ENCODE results near the gene NFATC2IP.
"Not testable (repeated sequence)": the region's sequence is repeated elsewhere in the genome, so short reads cannot be mapped to it uniquely, and the experiment has no call there.

Gene NFATC2IP

DNA sequence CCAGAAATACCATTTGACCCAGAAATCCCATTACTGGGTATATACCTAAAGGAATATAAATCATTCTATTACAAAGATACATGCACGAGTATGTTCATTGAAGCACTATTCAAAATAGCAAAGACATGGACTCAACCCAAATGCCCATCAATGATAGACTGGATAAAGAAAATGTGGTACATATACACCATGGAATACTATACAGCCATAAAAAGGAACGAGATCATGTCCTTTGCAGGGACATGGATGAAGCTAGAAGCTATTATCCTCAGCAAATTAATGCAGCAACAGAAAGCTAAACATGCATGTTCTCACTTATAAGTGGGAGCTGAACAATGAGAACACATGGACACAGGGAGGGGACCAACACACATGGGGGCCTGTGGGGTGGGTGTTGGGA is 24.5 kb upstream of the NFATC2IP start:
- DNase-seq: not testable (repeated sequence)

DNA sequence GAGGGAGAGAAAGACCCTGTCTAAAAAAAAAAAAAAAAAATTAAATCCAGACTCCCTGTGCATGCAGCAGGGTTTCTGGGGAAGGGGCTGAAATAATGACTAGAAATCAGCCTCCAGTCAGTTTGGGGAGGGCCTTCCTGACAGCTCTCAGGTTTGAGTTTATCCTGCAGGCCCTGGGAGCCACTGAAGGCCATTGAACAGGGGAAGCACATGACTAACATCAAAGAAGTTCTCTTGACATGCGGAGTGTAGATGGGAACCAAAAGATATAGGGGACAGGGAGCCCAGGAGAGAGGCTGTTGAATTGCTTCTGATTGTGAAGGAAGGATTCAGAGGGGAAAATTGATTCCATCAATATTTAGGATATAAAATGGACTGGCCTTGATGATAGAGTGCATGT is 22.9 kb upstream of the NFATC2IP start:
- no peak for DNase-seq

DNA sequence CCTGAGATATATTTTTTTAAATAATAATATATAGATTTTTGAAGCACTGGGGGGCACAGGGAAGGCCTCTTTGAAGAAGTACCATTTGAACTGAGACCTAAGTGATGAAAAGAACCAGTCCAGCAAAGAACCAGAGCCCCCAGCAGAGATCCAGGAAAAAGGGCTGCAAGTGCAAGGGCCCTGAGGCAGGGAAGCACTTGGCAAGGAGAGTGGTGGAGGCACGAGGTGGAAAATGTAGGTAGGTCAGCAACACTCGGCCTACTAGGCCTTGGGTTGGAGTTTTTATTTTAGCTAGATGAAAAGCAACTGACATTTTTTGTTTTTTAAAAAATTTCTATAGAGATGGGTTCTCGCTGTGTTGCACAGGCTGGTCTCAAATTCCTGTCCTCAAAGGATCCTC is 20.5 kb upstream of the NFATC2IP start:
- no peak for DNase-seq

DNA sequence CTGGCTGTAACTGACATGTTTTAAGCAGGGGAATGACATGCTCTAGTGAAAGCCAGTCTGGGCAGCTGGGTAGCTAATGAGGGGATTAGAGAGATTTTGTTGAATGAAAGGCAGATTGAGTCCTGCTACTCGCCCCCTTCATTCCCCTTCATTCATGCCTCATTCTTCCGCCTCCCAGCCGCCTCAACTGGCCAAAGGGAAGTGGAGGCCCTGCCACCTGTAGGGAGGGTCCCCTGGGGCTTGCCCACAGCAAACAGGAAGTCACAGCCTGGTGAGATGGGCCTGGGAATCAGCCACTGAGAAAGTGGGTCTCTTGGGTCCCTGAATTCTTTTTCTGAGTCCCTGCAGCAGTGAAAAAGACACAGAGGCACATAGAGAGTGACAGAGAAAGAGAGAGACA is 20.1 kb upstream of the NFATC2IP start:
- DNase-seq: peak; percentile 40

DNA sequence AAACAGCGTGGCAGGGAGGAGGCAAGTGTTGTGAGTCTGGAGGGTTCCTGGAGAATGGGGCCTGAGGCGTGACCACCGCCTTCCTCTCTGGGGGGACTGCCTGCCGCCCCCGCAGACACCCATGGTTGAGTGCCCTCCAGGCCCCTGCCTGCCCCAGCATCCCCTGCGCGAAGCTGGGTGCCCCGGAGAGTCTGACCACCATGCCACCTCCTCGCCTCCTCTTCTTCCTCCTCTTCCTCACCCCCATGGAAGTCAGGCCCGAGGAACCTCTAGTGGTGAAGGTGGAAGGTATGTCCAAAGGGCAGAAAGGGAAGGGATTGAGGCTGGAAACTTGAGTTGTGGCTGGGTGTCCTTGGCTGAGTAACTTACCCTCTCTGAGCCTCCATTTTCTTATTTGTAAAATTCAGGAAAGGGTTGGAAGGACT is 18.9 kb upstream of the NFATC2IP start, which contains the start of gene CD19:
Gene CD19, plus strand, starts transcription at position 171 of the 425 bp plus-strand sequence. Its CDS starts 30 bp downstream, at position 201.
- no peak for DNase-seq

DNA sequence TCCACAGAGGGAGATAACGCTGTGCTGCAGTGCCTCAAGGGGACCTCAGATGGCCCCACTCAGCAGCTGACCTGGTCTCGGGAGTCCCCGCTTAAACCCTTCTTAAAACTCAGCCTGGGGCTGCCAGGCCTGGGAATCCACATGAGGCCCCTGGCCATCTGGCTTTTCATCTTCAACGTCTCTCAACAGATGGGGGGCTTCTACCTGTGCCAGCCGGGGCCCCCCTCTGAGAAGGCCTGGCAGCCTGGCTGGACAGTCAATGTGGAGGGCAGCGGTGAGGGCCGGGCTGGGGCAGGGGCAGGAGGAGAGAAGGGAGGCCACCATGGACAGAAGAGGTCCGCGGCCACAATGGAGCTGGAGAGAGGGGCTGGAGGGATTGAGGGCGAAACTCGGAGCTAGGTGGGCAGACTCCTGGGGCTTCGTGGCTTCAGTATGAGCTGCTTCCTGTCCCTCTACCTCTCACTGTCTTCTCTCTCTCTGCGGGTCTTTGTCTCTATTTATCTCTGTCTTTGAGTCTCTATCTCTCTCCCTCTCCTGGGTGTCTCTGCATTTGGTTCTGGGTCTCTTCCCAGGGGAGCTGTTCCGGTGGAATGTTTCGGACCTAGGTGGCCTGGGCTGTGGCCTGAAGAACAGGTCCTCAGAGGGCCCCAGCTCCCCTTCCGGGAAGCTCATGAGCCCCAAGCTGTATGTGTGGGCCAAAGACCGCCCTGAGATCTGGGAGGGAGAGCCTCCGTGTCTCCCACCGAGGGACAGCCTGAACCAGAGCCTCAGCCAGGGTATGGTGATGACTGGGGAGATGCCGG is 18.2 kb upstream of the NFATC2IP start:
- DNase-seq: no peak

DNA sequence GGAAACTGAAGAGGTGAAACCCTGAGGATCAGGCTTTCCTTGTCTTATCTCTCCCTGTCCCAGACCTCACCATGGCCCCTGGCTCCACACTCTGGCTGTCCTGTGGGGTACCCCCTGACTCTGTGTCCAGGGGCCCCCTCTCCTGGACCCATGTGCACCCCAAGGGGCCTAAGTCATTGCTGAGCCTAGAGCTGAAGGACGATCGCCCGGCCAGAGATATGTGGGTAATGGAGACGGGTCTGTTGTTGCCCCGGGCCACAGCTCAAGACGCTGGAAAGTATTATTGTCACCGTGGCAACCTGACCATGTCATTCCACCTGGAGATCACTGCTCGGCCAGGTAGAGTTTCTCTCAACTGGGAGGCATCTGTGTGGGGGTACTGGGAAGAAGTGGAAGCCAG is 17.6 kb upstream of the NFATC2IP start:
- DNase-seq: no peak

DNA sequence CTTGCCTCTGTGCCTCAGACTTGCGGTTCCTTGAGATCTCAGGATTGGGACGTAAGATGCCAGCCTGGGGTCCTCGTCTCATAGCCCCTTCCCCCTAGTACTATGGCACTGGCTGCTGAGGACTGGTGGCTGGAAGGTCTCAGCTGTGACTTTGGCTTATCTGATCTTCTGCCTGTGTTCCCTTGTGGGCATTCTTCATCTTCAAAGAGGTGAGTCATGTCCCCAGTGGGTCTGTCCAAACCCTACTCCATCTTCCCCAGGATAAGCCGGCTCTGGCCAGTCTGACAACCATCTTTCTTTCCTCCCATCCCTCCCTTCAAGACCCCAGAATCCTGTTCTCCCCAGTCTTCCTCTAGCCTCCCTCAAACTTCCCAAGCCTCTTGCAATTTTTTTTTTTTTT is 15.4 kb upstream of the NFATC2IP start:
- no peak for DNase-seq

DNA sequence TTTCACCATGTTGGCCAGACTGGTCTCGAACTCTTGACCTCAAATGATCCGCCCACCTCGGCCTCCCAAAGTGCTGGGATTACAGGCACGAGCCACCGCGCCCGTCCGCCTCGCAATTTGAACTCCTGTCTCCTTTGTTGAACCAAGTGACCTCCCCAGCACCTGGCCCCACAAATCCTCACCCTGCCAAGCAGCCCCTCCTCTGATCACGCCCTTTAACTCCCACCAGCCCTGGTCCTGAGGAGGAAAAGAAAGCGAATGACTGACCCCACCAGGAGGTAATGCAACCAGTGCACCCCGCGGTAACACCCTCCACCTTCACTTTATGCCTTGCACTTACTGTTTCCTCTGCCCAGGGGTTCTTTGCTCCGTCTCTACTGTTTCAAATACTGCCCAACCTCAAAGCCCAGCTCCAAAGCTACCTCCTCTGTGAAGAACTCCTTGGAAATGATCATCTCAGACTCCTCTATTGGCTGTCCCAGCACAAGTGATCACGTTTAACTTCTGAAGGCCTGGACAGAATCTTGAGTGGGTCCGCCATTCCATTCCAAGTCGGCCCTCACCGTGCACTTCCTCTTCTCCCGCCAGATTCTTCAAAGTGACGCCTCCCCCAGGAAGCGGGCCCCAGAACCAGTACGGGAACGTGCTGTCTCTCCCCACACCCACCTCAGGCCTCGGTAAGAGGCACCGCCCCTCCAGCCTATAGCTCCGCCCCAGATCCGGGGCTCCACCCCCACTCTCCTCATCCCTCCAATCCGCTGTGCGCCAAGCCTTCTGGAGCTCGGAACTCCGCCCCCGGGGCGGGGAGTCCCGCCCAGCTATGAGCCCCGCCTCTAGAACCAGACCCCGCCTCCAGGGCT is 14.6 kb upstream of the NFATC2IP start:
- DNase-seq: peak; percentile 82

DNA sequence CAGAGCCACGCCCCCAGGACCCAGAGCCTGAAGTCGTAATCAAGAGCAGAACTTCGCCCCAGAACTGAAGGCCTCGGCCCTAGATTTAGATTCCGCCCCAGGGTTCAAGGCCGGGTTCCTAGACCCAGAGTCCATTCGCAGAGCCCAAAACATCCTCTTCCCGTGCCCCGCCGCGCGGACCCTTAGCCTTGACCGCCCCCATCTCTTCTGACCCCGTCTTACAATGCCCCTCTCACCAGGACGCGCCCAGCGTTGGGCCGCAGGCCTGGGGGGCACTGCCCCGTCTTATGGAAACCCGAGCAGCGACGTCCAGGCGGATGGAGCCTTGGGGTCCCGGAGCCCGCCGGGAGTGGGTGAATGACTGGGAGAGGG is 14.0 kb upstream of the NFATC2IP start:
- DNase-seq: no peak

DNA sequence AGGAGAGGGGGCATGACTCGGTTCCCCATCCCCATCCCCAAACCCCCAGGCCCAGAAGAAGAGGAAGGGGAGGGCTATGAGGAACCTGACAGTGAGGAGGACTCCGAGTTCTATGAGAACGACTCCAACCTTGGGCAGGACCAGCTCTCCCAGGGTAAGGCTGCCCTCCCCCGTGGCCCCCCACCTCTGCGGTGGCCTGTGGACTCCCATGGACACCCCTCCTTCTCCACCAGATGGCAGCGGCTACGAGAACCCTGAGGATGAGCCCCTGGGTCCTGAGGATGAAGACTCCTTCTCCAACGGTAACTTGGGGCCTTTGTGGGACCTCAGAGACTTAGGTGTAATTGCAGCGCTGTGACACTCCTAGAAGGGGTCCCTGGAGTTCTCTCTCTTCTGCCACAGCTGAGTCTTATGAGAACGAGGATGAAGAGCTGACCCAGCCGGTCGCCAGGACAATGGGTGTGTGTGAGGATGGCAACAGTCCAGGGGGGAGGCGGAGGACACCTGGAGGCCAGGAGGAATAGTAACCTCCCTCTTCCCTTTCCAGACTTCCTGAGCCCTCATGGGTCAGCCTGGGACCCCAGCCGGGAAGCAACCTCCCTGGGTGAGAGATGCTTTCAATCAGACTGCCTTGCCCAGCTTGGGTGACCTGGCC is 13.4 kb upstream of the NFATC2IP start:
- no peak for DNase-seq

DNA sequence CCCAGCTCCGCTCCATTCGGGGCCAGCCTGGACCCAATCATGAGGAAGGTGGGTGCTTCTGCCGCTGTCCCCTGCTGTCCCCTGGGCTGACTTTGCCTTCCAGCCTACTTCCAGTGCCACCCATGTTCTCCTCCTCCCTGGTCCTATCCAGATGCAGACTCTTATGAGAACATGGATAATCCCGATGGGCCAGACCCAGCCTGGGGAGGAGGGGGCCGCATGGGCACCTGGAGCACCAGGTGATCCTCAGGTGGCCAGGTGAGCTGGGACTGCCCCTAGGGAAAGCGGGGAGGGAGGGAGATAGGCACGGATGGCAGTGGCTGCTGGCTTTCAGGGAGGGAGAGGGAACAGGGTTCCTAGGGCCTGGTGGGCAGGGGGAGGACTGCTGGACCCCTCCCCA is 12.0 kb upstream of the NFATC2IP start:
- DNase-seq: no peak

DNA sequence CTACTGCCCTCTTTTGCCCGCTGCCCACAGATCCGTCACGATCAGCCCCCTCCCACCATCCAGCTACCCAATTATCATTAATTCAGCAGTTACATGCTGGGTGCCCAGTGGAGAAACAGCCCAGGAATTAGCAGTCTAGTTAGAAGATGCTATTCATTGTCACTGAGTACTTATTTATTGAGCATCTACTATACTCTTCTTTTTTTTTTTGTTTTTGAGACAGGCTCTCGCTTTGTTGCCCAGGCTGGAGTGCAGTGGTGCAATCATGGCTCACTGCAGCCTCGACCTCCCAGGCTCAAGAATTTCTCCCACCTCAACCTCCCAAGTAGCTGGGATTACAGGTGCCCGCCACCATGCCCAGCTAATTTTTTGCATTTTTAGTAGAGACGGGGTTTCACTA is 10.9 kb upstream of the NFATC2IP start:
- not testable (repeated sequence) for DNase-seq

DNA sequence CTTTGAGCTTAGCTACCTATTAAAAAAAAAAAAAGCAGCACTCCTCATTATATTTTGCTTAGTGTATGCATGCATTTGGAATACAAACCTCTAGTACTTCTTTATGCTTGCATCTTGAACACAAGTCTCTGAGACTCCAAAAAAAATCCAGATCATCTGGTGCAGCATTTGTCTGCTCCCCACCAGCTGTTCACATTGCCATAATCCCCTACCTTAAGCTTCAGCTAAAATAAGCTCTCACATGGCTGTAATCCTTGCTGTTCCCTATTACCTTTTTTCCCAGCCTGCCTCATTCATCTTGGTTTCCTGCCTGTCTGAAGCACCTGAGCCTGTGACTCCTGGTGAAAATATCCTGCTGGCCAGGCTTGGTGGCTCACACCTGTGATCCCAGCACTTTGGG is 7.5 kb upstream of the NFATC2IP start:
- no peak for DNase-seq

DNA sequence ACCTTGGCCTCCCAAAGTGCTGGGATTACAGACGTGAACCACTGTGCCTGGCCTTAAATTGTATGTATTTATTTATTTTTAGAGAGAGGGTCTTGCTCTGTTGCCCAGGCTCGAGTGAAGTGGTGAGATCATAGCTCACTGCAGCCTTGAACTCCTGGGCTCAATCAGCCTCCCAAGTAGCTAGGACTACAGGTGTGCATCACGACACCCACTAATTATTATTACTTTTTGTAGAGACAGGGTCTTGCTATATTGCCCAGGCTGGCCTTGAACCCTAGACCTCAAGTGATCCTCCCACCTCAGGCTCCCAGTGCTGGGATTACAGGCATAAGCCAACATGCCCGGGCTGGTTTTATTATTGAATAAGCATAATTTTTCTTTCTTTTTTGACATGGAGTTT is 4.1 kb upstream of the NFATC2IP start:
- DNase-seq: no peak

DNA sequence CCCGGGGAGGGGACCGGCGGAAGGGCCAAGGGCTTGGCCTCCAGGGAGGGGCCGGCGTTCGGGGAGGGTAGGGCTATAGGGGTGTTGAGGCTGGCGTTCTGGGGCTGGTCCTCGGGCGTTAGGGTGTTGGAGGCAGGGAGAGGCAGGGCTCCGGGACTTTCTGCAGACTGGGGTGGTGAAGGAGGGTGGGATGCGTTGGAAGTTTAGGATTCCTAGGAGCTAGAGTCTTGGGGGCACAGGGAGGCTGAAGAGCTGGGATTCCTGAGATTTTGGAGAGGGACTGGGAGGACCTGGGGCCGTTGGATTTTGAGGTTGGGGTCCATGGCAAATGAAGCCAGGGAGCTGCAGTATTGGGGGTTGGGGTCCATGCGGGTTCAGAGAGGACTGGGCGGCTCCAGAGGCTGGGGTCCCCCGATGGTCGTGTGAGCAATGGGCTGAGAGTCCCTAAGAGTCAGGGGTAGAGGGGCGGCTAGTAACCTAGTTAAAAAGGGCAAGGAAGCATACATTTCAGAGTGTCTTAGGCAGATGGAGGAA is 740 bp downstream of the NFATC2IP start:
- DNase-seq: no peak

DNA sequence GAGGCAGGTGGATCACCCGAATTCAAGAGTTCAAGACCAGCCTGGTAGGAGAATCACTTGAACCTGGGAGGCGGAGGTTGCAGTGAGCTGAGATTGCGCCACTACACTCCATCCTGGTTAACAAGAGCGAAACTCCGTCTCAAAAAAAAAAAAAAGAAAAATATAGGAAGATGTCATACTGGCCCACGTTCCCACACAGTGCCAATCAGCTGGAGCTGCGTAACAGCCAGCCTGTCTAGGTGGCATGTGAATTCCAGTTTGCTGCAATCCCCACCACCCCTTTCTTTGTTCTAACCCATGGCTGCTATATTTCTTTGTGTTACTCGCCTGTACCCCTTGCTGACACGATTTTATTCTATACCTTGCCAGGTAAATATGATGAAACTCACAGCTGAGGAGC is 7.5 kb downstream of the NFATC2IP start:
- no peak for DNase-seq

DNA sequence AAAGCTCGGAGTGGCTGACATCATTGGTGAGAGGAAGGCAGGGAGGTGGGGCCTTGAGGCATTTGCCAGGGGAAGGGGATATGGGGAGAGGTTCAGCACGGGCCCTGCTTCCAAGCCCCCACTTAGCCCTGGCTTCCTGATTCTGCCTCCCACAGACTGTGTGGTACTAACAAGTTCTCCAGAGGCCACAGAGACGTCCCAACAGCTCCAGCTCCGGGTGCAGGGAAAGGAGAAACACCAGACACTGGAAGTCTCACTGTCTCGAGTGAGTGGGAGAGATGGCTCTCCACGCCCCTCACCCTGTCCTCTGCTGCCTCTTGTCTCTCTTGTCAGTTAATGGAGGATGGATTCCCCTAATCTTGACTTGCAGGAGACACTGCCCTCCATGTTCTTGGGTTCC is 8.1 kb downstream of the NFATC2IP start:
- no peak for DNase-seq

DNA sequence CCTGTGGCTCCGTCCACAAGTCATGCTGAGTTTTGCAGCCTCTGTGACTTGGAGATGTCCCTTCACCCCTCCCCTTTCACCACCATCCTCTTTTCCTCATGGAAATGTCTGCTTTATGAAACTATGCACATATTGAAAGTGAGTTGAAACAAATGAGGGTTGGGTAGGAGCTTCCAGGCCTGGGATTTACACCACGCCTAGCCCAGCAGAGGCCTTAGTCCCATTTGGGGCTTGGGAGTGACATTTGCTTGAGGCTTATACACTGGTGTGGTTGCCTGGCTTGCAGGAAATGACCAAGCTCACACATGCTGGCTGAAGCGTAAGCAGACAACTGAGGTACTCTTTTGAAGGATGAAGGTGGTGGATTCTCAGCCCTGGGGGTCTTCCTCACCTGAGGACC is 13.3 kb downstream of the NFATC2IP start:
- DNase-seq: no peak

DNA sequence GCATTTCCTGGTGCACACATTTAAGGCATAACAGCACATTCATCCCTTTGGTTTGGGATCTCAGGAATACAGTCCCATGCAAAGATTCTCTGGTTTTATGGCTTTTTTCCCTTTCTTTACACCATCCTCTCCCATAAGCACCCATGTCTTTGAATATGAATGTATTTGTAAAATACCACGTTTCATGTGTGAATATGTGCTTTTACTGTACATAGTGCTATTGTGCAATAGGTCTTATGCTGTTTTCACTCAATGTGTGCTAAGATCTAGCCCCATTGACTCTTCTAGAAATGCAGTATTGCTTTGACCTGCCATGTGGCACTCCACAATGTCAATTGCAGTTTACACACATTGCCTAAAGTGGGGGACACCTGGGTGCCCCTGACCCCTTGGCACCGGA is 13.8 kb downstream of the NFATC2IP start:
- no peak for DNase-seq

DNA sequence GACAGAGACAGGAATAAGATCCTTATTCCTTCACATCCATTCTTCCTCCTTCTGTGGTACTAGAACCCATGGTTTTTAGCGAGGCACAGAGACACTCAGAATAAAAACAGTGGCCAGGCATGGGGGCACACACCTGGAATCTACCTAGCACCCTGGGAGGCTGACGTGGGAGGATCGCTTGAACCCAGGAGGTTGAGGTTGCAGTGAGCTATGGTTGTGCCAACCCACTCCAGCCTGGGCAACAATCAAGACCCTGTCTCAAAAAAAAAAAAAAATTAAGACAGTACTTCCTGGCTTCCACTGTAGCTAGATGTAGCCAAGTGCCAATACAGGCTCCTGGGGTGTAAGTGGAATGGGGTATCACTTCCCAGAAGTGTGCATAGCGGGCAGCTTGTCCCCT is 16.4 kb downstream of the NFATC2IP start:
- DNase-seq: no peak

DNA sequence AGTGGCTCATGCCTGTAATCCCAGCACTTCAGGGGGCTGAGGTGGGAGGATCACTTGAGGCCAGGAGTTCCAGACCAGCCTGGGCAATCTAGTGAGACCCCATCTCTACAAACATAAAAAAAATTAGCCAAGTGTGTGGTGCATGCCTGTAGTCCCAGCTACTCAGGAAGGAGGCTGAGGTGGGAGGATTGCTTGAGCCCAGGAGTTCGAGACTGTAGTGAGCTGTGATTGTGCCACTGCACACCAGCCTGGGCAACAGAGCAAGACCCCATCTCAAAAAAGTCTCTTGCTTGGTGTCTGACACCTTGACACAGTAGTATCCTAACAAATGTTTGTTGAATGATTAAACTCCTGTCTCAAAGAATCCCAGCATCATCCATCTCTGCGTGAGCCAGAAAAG is 19.0 kb downstream of the NFATC2IP start:
- DNase-seq: not testable (repeated sequence)

DNA sequence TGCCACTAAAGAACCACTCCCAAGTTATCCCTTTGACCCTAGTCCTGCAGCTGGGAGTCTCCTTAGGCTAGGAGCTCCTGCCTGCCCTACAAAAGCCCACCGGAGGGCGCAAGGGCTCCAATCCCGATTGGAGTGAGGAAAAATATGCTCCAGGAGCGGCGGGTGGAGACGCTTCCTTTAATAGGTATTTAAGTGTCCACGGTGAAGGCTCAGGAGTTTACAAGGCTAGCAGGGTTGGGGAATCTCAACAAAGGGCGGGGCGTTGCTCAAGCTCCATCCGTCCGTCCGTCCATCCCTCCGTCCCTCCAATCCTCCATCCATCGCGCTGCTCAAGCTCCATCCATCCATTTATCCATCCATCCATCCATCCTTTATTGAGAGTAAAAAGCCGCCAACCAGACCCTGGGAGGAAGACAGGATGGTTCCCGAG is 23.3 kb downstream of the NFATC2IP start:
- peak; percentile 70 for DNase-seq

All from femur (tissue), 1 donor.